ENCODE results near the gene GHRL. TPM values are rescaled to one million over a fixed set of nuclear protein-coding genes. Genes with fewer than 3 reads are reported as not detected.

Gene GHRL
- total RNA-seq, 1 experiment from 2014 or later, result not detected

GRCh38 chr3:10327592-10327991 is 34.8 kb upstream of the GHRL start:
- no peak for DNase-seq (ENCODE audit: low read depth)

- no peak for DNase-seq (ENCODE audit: low read depth)
These were observed 29.6 kb upstream of the GHRL start for GRCh38 chr3:10322352-10322710.

DNA sequence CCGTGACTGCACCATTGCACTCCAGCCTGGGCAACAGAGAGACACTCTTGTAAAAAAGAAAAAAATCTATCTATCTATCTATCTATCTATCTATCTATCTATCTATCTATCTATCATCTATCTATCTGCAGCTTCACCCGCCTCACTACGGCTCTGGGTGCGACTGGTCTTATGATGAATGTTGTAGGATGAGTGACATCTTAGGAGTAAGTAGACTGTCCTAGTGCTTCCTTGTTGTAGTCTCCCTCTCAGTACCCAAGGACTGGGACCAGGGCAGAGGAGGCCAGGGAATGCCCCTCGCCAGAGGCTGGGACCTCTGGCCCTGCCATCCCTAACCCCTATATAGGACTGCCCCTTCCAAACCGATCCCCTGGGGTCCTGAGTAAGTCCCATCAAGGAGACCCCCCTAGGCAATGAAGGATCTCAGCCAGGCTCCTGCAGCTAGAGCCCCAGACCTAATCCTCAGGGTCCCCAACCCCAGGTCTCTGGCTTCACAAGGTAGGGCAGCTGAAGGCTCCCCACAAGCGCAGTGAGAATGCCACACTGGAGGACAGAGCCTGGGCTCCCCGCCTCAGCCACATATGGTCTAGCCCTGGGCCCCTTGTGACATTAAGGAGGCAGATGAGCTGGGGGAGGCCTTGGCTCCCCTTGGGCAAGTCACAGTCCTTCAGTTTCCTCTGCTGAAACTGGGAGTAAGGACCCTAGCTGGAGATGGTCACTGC is 29.0 kb upstream of the GHRL start:
- DNase-seq (ENCODE audit: low read depth), result no peak

DNA sequence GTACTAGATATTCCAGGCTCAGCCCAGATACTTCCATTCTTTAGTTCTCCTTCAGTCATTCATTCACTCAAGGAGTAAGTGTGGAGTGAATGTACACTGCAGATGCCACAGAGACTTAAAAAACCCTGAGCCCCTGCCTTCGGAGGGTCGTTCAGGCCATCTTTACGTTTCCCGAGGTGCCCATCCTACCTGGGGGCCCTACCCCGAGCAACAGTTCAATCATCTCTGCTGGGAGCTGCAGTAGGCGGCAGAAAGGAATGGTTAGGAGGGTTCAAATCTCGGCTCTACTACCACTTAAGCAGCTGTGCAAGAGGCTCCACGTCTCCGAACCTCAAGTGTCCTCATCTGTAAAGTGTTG is 27.6 kb upstream of the GHRL start:
- DNase-seq (ENCODE audit: low read depth), result no peak

DNA sequence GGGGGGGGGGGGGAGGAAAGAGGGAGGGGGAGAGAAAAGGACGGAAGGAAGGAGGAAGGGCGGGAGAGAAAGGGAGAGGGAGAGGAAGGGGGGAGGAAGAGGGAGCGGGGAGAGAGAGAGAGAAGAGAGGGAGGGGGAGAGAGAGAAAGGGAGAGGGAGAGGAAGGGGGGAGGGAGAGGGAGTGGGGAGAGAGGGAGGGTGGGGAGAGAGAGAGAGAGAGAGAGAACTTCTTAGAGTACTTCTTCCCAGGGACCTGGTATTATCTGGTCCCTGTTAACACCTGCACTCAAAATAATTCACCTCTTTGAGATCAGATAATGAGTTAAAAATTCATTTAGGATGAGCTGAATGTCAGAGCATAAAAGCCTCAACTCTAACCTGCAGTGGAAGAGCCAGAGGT is 27.1 kb upstream of the GHRL start:
- no peak for DNase-seq (ENCODE audit: low read depth)

DNA sequence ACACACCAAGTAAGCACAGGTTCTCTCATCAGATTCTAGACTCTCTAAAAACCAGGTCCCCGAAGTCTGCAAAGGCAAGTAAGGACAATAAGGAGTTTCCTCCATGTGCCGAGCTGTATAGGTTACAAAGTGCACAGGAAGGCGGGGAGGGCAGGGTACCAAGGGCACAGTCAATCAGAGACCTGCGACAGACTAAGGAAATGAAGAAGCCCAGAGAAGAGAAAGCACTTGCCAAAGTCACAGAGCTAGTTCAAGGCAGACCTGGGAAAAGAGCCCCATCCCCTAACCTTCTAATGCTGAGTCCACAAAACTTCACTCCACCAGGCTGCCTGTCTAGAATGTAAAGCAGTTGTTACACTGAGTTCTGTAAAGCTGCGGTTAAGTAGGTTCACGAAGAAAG is 26.5 kb upstream of the GHRL start:
- no peak for DNase-seq (ENCODE audit: low read depth)

DNA sequence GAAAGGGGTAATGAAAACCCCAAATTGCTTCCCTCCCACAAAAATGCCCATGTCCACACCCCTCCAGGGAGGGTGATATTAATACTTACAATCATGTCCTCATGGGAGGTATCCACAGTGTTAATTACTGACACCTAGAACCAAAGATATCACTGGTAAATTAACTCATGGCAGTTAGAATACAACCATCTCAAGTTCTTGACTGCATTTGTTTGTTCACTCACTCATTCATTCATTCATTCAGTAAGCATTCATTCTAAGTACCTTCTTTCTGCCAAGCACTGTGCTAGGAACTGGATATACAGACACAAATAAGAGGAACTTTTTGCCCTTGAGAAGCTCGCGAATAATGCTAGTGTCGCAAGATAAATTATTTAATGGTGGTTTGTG is 25.2 kb upstream of the GHRL start:
- DNase-seq (ENCODE audit: low read depth), result no peak

DNA sequence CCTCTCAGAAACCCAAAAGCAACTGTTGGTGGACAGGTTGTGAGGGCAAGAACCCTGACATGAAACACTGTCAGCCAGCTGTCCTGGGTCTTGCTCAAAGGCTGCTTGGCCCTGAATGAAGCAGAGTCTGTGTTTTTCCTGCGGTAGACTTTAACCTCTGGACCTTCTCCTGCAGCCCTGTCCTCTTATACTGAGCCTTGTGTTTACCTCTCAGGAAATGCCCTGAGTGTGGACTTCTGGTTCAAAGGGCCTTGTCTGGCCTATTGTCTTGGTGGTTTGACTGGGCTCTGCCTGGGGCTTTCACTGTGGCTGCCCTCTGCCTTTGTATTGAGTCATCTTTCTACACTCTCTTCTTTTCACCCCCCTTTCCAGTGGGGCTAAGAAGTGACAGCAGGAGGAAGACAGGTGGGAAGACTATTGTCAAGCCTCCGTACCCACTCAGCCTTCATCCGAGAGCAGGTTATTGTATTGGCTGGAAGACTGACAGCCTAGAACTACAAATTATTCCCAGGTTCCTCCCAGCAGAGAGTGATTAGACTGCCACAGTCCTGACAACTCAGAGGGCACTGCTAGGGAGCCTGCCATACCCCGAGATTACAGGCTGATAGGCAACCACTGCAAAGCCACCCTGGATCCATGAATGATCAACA is 24.7 kb upstream of the GHRL start:
- peak; percentile 19 for DNase-seq (ENCODE audit: low read depth)

DNA sequence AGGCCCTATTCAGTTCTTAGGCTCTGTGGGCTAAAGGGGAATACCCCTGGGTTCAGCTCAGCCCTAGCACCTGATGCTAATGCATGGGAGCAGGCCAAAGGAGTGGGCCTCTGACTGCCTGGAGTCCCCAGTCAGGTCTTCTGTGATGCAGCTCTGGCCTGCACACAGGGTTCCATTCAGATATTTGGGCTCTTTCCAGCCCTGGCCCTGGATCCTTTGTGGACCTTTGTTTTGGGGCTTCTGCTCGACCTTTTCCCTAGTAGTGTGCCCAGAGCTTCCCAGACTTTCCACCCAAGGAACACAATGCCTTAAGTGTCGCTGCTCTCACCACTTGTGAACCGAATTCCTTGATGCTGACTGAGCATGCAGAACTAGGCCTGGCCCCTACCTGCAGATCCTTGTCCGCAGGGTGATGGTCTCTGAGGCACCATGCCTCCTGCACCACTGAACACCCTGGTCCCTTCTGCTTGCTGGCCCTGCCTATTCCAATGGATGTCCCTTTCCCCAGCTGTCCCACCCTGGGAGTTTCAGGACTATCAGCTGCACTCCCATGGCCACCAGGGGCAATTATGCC is 23.1 kb upstream of the GHRL start:
- DNase-seq (ENCODE audit: low read depth), result no peak

- DNase-seq (ENCODE audit: low read depth), result no peak
These were observed 22.4 kb upstream of the GHRL start for GRCh38 chr3:10315101-10315500.

- no peak for DNase-seq (ENCODE audit: low read depth)
These were observed 20.1 kb upstream of the GHRL start for GRCh38 chr3:10312861-10313260.

DNA sequence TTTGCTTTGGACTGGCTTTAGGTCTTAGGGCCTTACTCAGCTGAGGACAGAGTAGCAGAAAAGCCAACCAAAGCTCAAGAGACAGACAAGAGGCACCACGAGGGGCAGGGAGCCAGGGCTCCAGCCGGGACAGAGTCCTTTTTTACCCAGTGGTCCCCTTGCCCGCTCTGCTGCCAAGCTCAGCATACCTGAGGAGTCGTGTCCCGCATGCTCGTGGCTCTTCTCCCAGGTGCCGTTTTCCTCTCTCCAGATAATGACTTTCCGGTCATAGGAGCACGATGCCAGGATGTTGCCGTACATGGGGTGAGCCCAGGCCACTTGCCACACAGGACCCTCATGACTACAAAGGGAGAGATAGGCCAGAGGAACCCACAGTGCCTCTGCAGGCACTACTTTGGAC is 19.6 kb upstream of the GHRL start:
- DNase-seq (ENCODE audit: low read depth), result no peak

DNA sequence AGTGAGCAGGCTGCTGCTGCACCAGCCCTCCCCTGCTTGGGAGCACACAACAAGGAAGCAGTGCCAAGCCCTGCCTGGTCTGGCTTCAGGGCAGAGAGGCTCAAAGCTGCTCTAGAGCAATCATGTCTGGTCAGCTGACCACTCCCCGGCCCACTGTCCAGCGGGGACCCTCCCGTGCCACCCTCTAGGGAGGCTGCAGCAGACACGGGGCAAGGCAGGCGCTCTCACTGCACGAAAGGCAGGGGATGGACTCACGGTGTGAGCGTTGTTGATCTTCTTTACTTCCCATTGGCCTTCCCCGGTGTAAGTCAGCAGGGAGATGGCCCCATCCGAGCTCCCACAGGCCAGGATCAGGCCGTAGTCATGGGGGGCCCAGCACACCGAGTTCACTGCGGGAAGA is 19.0 kb upstream of the GHRL start:
- DNase-seq (ENCODE audit: low read depth), result no peak

- DNase-seq (ENCODE audit: low read depth), result no peak
These were observed 17.8 kb upstream of the GHRL start for GRCh38 chr3:10310578-10310977.

DNA sequence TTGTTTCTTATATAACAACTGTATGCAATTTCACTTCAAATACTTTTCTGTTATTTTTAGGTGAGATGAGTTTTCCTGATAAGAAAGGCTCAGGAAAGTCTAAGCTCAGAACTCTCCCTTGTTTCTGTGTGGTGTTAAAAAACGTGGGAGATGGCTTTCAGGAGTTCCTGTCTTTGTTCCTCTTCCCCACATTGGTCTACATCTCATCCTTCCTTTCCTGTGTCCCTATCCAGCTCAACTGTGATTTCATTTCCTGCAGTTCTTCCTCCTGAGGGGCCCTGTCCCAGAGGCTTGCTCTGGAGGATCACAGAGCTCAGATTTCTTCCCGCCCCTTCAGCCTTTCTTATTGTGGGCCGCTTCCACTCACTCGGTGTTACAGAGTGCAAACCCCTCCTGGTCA is 17.0 kb upstream of the GHRL start:
- DNase-seq (ENCODE audit: low read depth), result no peak

DNA sequence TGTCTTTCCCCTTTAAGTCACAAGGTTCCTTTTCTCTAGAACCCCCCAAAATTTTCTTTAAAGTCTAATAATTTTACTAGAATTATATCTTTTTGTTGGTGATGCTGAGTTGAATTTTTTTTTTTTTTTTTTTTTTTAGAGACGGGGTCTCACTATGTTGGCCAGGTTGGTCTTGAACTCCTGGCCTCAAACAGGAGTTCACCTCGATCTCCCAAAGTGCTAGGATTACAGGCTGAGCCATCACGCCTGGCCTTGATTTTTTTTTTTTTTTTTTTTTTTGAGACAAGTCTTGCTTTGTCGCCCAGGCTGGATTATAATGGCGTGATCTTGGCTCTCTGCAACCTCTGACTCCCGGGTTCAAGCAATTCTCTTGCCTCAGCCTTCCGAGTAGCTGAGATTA is 15.9 kb upstream of the GHRL start:
- DNase-seq (ENCODE audit: low read depth), result no peak

DNA sequence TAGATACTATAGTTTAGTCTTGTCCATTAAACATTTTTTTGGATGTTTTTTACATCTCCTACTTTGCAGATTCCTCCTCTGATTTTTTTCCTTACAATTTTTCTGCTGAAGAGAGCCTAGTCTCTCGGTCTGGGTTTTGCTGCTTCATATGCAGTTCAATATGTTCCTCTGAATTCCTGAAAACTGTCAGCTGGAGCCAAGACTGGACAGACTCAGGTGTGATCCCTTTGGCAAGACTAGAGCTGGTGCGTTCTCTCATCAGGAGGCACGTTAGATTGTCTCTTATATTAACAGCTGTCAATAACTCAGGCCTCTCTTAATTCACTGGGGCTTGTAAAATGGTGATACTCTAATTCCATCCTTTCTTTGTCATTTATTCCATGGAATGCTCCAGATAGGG is 13.4 kb upstream of the GHRL start:
- no peak for DNase-seq (ENCODE audit: low read depth)

GRCh38 chr3:10305331-10305902 is 12.7 kb upstream of the GHRL start:
- DNase-seq (ENCODE audit: low read depth), result no peak

DNA sequence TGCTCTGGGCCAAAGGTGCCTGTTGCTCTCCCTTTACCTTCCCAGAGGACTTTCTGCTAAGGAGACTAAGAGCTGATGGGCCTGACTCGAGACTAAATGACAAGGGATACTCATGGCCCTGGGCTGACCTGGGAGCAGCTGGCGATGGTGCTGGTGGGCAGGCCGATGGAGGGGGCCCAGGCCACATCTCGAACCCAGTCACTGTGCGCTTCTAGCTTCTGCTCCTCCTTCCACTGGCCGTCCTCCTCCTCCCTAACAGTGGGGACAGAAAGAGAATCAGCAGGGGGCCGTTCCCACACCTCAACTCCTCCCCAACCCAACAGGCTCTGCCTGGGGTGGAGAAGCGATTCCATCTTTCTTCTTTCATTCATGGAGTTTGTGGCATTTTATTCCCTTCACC is 12.2 kb upstream of the GHRL start:
- no peak for DNase-seq (ENCODE audit: low read depth)

- DNase-seq (ENCODE audit: low read depth), result no peak
These were observed 11.0 kb upstream of the GHRL start for GRCh38 chr3:10303785-10304184.

DNA sequence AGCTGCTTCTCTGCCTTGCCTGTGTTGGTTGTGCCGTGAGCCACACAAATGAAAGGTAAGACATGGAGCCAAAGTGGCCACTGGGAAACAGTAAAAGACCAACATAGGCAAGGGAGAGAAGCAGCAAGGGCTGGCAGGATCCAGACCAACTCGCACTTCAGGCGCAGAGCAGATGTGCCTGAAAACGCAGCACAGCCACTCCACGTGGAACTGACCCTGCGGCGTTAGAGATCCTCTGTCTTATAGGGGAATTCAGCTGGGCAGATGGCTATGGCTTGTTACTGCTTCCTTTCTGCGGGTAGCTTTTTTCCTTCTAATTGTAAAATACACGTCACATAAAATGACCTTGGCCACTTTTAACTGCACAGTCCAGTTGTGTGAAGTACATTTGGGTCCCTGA is 10.4 kb upstream of the GHRL start:
- DNase-seq (ENCODE audit: low read depth), result no peak

DNA sequence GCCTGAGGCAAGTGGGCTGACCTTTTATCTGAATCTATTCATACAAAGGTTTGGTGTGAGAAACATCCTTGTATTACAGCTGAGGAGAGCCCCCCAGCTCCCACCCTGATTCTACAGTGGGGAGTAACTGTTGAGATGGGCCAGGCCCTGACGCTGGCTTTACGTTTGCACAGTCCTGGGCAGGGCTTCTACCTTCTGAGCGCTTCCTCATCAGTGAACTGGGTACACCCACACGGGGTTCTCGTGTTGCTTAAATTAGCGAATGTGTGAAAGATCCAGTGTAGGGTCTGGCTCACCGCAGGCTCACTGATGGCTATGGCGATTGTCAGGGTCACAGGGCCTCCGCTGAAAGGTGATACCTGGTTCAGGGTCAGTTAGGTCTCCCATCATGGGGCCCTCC is 7.3 kb upstream of the GHRL start:
- DNase-seq (ENCODE audit: low read depth), result no peak

GRCh38 chr3:10299679-10300078 is 6.9 kb upstream of the GHRL start:
- DNase-seq (ENCODE audit: low read depth), result no peak

Measured in M059J (cell line).